GM19351 (cell line): Measurements from ENCODE around the gene PGAP3.
"Not testable (repeated sequence)": the region's sequence is repeated elsewhere in the genome, so short reads cannot be mapped to it uniquely, and the experiment has no call there.

ENCODE experiments used
- ATAC-seq: cut with Tn5 transposase; IDR thresholded peaks from one replicate; pipeline ENCODE4 v1.9.1; 2021; ENCODE audit warnings: mild to moderate bottlenecking, moderate library complexity; ENCODE audit not compliant: unreplicated experiment

The PGAP3 gene, protein sequence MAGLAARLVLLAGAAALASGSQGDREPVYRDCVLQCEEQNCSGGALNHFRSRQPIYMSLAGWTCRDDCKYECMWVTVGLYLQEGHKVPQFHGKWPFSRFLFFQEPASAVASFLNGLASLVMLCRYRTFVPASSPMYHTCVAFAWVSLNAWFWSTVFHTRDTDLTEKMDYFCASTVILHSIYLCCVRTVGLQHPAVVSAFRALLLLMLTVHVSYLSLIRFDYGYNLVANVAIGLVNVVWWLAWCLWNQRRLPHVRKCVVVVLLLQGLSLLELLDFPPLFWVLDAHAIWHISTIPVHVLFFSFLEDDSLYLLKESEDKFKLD

DNA sequence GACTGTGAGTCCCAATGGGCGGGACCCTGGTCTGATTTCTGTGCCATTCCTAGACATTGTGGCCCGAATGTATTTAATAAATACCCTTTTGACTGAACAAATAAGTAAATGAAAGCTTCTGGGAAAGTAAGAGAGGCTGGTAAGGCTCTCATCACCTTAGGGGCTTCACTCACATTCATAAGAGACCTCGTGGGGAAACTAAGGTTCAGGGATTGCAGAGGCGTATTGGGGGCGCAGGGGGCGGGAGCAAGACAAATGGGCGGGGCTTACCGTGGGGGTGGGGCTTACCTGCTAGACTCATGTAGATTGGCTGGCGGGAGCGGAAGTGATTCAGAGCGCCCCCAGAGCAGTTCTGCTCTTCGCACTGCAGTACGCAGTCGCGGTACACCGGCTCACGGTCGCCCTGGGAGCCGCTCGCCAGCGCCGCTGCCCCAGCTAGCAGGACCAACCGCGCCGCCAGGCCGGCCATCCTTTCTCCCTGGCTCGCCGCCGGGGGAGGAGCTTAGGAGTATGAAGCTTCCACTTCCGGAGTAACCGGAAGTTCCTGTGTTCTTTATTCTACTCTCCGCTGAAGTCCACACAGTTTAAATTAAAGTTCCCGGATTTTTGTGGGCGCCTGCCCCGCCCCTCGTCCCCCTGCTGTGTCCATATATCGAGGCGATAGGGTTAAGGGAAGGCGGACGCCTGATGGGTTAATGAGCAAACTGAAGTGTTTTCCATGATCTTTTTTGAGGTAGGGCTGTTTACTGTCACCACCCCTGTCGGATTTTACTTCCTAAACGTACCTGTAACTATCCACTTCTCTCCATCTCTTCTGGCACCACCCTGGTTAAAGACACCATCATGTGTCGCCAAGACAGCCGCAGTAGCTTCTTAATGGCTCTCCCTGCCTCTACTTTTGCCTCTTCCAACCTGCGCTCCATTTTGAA lies at the start of gene PGAP3:
PGAP3 (minus strand) TSS at position 512 of the 929 bp plus-strand sequence; CDS start at position 469, 43 bp downstream.
- ATAC-seq = peak; percentile 92

DNA sequence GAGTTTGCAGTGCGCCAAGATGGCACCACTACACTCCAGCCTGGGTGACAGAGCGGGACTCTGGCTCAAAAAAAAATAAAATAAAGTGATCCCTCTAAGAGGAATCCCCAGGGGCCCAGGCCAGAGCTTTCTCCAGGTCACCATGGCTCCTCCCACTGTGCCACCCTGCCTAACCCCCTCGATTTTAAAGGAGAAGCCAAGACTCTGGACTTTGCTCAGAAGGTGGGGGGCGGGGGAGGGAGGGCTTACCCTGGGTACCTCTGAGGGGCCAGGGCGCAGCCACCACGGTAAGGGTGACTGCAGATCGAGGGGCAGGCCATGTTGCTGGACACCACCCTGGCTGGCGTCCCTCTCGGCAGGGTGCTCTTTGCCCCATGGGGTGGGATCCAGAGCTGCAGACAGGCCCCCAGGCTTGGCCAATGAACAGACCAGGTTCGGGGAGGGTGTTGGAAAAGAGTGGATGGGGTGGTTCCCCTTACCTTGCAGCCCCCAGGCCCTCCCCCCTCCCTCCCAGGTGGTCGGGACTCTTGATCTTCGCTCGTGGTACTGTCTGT lies 49.4 kb upstream of the PGAP3 start:
- ATAC-seq = no peak

DNA sequence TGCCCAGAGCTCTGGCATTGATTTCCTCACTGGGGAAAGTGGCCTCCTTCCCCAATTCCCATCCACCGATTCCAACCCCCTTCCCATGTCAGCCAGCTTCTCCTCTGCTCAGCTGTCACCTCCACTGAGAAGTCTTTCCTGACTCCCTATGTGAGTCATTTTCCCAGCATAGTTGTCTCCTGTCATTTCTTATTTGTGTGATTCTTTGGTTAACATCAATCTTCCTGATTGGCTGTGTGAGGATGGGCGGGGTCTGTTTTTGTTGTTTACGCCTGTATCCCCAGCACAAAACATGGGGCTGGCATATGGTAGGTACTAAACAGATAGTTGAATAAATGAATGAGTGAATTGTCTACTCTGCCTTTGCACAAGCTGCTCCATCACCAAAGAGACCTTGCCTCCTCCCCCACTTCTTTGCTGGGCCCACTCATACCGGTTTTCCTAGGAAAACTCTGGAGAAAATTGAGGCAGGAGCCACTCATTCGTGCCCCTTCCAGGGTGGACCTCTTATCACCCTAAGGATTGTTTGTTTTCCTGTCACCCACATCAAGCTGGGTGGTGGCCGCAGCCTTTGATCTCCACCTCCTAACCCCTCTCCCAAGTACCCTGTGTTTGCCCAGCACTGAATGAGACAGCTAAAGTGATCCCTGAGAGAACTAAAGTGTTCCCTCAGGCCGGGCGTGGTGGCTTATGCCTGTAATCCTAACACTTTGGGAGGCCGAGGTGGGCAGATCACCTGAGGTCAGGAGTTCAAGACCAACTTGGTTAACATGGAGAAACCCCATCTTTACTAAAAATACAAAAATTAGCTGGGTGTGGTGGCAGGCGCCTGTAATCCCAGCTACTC lies 48.7 kb upstream of the PGAP3 start:
- ATAC-seq = no peak

DNA sequence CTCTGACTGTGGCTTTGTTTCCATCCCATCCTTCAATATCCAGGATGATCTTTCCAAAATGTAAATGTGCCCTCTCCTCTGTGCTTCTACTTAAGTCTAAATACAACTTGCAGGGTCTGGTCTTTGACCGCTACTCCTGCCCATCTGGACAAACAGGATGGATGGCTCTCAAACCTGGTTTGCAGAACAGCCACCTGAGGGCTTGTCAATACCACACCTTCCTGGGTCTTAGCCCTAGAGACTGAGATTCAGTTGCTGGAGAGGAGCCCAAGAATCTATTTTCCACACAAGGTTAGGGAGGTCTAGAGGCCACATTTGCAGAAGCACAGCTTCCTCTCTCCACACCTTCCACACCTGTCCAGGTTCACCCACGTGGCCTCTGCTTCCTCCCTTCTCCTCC lies 48.0 kb upstream of the PGAP3 start:
- no peak for ATAC-seq

DNA sequence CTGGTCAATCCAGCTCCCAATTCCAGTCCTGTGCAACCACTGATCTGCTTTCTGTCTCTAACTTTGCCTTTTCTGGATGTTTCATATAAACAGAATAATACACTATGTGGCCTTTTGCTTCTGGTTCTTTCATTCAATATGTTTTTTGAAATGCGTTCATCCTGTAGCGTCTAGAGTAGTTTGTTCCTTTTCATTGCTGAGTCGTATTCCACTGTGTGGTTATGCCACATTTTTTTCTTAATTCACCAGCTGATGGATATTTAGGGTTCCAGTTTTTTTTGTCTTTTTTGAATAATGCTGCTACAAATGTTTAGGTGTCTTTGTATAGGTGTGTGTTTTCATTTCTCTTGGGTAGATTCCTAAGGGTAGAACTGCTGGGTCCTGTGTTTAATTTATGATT lies 44.7 kb upstream of the PGAP3 start:
- no peak for ATAC-seq

DNA sequence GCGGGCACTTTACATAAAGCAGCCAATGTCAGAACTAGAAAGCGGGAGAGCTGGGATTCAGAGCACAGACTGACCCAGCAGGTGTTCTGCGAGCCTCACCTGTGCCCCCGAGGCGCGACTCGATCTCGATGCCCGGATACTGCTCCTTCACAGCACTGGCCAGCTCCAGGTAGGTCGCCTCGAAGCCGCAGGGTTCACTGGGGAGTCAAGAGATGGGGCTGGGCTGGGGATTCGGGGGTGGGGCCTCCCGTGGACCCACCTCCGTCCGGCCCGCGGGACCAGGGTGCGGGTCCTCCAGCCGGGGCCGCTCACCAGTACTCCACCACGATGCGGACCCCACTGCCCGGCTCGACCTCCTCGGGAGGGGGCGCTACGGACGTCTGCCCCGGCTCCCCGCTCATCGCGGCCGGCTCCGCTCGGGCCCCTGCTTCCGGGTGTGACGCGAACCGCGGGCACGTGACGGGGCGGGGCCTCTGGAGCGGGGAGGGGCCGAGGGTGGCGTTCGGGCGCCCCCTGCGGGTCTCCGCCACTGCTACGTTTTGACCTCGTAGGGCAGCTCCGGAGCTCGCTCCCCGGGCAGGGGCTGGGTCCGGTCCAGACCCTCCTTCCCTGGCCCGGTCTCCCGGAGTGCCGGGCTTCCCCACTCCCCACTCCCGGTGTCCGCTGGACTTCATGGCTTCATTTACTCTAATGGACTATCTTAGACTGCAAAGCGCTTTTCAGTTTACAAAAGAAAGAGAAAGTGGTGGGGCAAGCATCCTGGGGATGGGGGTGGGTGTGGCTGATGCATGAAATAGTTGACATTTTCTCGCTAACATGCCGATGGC lies 42.5 kb upstream of the PGAP3 start, which contains the start of gene MIEN1:
MIEN1 (minus strand) TSS at position 438 of the 827 bp plus-strand sequence; CDS start at position 401, 37 bp downstream.
- peak; percentile 87 for ATAC-seq

DNA sequence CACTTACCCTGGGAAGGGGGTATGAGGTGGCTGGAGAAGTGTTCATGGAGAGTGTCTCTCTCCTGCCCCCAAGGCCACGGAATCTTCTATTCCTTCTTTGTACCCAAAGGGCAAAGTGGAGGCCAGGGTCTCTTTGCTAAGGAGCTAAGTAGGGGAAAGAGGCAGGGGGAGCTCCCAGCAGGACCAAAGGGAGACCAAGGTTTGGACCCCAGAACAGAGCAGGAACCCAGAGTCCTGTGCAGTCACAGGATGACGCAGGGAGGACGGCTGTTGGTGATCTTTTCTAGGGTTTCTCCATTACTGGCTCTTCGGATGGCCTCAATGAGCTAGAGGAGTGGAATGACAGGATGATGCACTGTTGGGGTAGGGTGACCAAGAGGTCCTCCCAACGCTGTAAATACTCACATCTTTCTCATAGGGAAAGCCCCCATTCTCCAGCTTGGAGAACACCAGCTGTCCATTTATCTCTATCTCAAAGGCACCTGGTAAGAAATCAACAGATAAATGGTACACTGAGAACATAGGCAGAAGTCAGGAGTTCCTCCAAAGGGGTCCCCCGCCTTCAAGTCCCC lies 41.5 kb upstream of the PGAP3 start:
- no peak for ATAC-seq

DNA sequence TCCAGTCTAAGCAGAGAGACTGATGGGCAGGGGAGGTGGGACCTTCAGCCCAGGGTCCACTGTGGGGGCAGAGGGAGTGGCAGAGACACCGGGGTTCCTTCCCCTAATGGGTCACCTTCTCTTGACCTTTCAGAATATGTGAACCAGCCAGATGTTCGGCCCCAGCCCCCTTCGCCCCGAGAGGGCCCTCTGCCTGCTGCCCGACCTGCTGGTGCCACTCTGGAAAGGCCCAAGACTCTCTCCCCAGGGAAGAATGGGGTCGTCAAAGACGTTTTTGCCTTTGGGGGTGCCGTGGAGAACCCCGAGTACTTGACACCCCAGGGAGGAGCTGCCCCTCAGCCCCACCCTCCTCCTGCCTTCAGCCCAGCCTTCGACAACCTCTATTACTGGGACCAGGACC lies 39.7 kb upstream of the PGAP3 start:
- ATAC-seq = no peak

DNA sequence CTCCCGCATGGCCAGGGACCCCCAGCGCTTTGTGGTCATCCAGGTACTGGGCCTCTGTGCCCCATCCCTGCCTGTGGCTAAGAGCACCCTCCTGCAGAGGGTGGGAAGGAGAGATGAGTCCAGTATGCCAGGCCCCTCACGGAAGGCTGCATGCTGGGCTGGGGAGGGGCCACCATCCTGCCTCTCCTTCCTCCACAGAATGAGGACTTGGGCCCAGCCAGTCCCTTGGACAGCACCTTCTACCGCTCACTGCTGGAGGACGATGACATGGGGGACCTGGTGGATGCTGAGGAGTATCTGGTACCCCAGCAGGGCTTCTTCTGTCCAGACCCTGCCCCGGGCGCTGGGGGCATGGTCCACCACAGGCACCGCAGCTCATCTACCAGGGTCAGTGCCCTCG lies 38.8 kb upstream of the PGAP3 start:
- no peak for ATAC-seq

DNA sequence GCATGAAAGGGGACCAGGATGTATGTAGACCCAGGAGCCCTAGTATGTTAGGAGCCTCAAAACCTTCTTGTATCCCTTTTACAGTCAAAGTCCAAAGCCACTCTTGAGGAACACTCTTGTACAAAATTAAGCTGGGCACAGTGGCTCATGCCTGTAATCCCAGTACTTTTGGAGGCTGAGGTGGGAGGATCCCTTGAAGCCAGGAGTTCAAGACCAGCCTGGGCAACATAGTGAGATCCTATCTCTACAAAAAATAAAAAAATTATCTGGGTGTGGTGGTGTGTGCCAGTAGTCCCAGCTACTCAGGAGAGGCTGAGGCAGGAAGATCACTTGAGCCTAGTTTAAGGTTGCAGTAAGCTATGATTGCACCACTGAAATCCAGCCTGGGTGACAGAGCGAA lies 38.1 kb upstream of the PGAP3 start:
- not testable (repeated sequence) for ATAC-seq

DNA sequence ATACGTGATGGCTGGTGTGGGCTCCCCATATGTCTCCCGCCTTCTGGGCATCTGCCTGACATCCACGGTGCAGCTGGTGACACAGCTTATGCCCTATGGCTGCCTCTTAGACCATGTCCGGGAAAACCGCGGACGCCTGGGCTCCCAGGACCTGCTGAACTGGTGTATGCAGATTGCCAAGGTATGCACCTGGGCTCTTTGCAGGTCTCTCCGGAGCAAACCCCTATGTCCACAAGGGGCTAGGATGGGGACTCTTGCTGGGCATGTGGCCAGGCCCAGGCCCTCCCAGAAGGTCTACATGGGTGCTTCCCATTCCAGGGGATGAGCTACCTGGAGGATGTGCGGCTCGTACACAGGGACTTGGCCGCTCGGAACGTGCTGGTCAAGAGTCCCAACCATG lies 36.9 kb upstream of the PGAP3 start:
- no peak for ATAC-seq

DNA sequence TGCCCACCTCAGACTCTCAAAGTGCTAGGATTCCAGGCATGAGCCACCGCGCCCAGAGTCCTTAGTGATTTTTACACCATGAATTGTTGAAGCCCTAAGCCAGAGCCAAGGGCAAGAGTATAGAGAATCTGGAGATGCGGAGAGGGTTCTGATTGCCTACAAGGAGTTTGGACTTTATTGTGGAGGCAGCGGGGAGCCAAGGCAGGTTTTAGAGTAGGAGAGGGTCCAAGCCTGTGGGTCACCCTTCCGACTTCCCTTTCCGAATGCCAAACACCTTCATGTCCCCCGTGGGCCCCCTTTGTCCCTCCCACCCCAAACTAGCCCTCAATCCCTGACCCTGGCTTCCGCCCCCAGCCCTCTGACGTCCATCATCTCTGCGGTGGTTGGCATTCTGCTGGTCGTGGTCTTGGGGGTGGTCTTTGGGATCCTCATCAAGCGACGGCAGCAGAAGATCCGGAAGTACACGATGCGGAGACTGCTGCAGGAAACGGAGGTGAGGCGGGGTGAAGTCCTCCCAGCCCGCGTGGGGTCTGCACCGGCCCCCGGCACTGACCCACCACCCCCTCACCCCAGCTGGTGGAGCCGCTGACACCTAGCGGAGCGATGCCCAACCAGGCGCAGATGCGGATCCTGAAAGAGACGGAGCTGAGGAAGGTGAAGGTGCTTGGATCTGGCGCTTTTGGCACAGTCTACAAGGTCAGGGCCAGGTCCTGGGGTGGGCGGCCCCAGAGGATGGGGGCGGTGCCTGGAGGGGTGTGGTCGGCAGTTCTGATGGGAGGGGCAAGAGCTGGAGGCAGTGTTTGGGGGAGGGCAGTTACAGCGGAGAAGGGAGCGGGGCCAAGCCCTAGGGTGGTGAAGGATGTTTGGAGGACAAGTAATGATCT lies 35.4 kb upstream of the PGAP3 start:
- ATAC-seq = no peak

DNA sequence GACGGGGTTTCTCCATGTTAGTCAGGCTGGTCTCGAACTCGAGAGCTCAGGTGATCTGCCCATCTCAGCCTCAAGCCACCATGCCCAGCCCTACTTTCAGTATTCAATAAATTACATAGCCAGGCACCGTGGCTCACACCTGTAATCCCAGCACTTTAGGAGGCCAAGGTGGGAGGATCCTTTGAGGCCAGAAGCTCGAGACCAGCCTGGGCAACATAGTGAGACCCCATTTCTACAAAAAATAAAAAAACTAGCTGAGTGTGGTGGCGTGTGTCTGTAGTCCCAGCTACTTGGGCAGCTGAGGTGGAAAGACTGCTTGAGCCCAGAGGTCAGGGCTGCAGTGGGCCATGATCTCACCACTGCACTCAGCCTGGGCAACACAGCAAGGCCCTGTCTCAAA lies 34.2 kb upstream of the PGAP3 start:
- ATAC-seq = no peak

DNA sequence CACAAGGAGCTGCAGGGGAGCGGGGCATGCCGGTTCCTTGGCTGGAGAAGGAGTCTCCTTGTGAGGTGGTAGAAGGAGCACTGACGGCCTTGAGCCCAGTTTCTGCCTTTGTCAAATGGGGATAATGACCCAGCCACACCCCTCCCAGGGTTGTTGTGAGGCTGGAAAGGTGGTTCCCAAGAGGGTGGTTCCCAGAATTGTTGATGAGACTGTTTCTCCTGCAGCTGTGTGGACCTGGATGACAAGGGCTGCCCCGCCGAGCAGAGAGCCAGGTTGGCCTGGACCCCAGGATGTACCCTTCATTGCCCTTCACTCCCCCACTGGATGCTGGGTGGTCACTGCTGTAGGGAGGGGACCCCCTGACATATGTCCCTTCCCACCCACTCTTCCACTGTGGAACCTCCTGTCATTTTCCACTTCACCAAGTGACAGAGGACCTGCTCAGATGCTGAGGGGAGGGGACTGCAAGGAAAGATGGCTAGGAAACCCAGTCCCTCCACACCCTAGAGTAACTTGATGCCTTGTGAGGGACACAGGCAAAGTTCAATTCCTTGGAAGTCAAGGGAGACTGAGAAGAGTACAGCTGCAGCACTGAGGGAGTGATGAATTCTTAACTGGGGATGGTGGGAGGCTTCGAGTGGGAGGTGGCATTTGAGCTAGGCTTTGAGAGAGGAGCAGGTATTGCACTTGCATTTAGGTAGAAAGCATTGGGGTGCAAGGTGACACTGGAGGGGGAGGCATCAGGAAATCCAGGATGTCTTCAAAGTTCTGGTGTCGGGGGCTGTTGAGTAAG lies 31.9 kb upstream of the PGAP3 start:
- no peak for ATAC-seq

DNA sequence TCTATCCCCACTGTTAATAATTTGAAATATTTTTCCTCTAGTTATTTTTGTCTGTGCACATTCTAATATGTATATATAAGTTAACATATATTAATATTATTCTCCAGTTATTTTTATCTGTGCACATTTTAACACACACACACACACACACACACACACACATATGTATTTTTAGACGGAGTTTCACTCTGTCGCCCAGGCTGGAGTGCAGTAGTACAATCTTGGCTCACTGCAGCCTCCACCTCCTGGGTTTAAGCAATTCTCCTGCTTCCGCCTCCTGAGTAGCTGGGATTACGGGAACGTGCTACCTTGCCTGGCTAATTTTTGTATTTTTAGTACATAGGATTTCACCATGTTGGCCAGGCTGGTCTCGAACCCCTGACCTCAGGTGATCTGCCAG lies 29.8 kb upstream of the PGAP3 start:
- ATAC-seq = no peak

DNA sequence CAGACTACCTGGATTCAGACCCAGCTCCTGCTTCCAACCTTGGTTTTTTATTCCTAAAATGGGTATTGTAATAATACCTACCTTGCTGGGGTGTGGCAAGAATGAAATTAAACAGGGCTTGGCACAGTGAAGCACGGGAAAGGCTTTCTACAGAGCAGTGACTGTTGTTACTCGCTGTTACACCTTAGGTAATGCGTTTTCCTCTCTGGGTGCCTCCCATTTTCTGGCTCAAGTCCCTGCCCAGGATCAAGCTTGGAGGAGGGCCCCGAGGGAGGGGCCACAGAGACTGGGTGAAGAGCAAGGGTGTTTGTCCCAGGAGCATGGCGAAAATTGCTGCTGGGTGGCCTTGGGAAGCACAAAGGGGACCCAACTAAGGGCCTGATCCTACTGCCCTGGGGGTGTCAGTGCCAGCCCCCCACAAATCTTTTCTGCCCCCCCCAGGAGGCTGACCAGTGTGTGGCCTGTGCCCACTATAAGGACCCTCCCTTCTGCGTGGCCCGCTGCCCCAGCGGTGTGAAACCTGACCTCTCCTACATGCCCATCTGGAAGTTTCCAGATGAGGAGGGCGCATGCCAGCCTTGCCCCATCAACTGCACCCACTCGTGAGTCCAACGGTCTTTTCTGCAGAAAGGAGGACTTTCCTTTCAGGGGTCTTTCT lies 29.2 kb upstream of the PGAP3 start:
- no peak for ATAC-seq
